SK-N-MC (cell line): ENCODE results near the gene PTPN22.

Experiments used
- DNase-seq: peaks from one replicate; pipeline ENCODE4 v3.0.0-alpha.2; 2011; ENCODE audit warnings: low read depth, low spot score
- H3K27ac ChIP-seq: fragments of 200-600 bp; sonication (generic); 2 replicates; pipeline ENCODE4 v1.5.1; 2016; ENCODE audit warnings: mixed run types
- H3K36me3 ChIP-seq: fragments of 200-600 bp; sonication (generic); 2 replicates; pipeline ENCODE4 v1.6.1; 2017; ENCODE audit warnings: antibody characterized with exemption, low read length, mixed read lengths; ENCODE audit not compliant: insufficient read depth
- H3K4me3 ChIP-seq: fragments of 200-600 bp; sonication (generic); 2 replicates; pipeline ENCODE4 v1.5.1; 2016
- H3K9ac ChIP-seq: fragments of 200-600 bp; sonication (generic); 2 replicates; pipeline ENCODE4 v1.8.0; 2017; ENCODE audit warnings: mixed run types, mixed read lengths; ENCODE audit not compliant: insufficient read length
- H3K9me3 ChIP-seq: fragments of 200-600 bp; sonication (generic); 2 replicates; pipeline ENCODE4 v1.6.1; 2017; ENCODE audit warnings: low read depth, mild to moderate bottlenecking, antibody characterized with exemption, low read length, moderate library complexity, mixed read lengths
- EZH2 ChIP-seq: fragments of 200-600 bp; sonication (generic); IDR thresholded peaks from one replicate; pipeline ENCODE4 v1.6.1; 2017; ENCODE audit warnings: antibody characterized with exemption
- FOXP2 ChIP-seq: optimal IDR thresholded peaks from 2 replicates; pipeline ENCODE3; 2011; ENCODE audit warnings: mild to moderate bottlenecking, moderate library complexity; ENCODE audit not compliant: insufficient read depth; ENCODE audit errors: extremely low read length, control extremely low read depth
- POLR2AphosphoS5 ChIP-seq: IDR thresholded peaks from 2 replicates; pipeline ENCODE4 v1.6.1; 2012; ENCODE audit warnings: mild to moderate bottlenecking, low read depth, low read length, borderline replicate concordance

PTPN22 gene

DNA sequence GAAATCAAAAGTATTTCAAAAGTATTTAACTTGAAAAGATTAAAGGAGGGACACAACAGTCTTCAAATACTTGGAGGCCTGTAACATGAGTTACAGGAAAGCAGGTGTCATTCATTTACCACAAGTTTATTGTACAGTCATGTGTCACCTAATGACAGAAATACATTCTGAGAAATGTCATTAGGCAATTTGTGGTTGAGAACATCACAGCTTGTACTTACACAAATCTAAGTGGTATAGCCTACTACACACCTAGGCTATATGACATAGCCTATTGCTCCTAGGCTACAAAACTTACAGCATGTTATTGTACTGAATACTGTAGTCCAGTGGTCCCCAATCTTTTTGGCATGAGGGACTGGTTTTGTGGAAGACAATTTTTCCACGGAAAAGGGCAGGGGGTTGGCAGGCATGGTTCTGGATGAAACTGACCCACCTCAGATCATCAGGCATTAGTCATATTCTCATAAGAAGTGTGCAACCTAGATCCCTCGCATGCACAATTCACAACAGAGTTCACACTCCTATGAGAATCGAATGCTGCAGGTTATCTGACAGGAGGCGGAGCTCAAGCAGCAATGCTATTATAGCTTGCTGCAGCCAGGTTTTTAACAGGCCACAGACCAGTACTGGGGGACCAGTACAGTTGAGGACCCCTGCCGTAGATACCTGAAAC lies 87.3 kb downstream of the PTPN22 start:
- H3K36me3 ChIP-seq: peaks cover 1% of the 10 kb centered on the region
- no peak overlapping the region for H3K9ac ChIP-seq
- peak overlapping the region; percentile 83 for H3K27ac ChIP-seq
- H3K4me3 ChIP-seq: no peak overlapping the region
- TF ChIP-seq POLR2AphosphoS5 (no peak), FOXP2 (no peak), EZH2 (no peak)
- H3K9me3 ChIP-seq: no peaks in the 10 kb centered on the region
- DNase-seq: no peak

DNA sequence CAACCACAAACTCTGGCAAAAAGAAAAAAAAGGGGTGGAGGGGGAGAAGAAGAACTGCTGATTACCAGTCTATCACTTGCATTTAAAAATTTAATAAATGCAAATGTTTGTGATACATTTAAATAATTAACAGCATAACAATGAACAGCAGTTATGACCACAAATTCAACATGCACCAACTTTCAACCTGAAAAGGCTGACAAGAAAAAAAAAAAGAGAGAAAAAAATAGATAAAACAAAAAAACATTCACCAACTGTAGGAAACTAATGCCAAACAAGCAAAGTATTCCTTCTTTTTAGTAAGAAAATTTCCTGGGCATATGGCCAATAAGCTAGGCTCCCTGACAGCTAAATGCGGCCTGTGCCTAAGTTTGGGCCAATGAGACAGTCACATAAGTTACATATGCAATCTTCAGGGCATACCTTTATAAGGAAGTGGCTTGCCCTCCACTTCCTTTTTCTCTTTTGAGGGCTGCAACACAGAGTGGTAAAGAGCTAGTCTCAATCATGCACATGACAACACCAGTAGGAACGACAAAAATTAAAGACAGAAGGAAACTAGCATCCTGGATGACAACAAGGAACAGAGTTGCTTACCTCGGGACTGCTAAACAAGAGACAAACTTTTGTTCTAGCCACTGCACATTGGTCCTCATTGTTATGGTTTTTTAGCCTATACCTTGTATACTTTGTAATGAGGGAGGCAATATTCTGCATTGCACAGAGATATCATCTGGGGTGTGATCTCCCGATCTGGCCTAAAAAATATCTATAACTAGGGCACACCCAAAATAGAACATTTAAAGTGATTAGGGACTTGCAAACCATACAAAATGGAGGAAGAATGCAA lies 88.0 kb downstream of the PTPN22 start:
- peak; percentile 63 for DNase-seq
- TF ChIP-seq EZH2: no peak
- peak; percentile 45 for TF ChIP-seq FOXP2
- peaks cover 7% of the 10 kb centered on the region for H3K36me3 ChIP-seq
- peak overlapping the region; percentile 83 for H3K27ac ChIP-seq
- H3K4me3 ChIP-seq: peak overlapping the region; percentile 21; the same call in 1 of the 2 replicates
- H3K9ac ChIP-seq: no peak overlapping the region
- no peaks in the 10 kb centered on the region for H3K9me3 ChIP-seq

DNA sequence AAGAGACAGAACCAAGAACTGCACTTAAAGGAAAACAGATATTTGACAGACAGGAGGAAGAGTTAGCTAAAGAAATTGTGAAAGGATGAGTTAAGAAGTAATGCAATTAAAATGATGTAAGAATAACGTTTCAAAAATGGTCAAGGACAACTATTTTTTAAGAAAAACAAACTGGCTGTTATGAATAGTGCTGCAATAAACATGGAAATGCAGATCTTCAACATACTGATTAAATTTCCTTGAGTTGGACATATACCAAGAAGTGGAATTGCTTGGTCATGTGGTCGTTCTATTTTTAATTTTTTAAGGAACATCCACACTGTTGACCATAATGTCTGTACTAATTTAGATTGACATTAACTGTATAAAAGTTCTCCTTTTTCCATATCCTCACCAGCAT lies 89.1 kb downstream of the PTPN22 start:
- H3K36me3 ChIP-seq: peaks cover 11% of the 10 kb centered on the region
- peak overlapping the region; percentile 83 for H3K27ac ChIP-seq
- TF ChIP-seq POLR2AphosphoS5 (no peak), FOXP2 (no peak), EZH2 (no peak)
- no peak overlapping the region for H3K9ac ChIP-seq
- H3K9me3 ChIP-seq: no peaks in the 10 kb centered on the region
- H3K4me3 ChIP-seq: no peak overlapping the region
- DNase-seq: no peak

DNA sequence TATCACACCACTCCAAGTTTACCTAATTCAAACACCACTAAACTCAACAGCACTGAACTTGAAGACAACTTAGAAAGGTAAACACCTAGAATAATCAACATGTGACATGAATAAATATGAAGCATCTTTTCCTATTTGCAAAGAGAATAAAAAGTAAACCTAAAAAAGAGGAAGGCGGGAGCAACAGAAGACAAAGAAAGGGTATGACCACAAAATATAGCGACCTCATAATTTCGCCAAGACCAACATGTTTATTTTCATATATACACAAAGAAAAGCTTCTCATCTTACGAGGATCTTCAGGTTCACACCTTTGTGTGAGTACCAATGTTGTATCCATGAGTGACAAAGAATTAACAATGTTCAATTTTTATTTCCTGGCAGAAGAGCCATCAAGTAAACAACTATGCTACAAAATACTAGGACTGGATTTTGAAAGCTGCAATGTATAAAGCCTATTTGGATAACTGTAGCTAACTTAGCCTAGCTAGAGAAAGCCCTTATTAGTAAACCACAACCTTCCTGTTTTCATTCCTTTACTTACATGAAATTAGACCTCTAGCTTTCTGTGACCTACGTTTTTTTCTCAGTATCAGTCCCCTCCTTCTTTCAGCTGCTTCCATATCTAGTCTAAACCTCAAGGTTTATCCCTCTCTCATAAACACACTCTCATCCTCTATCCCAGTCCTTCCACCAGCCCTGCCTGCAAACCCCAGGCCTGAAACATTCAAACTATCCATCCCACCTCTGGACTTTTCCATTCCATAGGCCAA lies 91.0 kb downstream of the PTPN22 start:
- H3K27ac ChIP-seq: no peak overlapping the region
- no peak overlapping the region for H3K4me3 ChIP-seq

DNA sequence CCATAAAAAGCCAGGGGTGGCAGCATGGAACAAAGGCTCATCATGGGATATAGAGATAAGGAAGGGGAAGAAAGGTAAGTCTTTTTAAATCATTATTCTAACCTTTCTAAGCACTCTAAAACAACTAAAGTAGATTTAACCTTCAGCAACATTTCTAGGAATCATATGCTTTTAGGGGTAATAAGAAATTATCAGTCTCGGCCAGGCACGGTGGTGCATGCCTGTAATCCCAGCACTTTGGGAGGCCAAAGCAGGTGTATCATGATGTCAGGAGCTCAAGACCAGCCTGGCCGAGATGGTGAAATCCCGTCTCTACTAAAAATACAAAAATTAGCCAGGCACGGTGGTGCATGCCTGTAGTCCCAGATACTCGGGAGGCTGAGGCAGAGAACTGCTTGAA lies 92.0 kb downstream of the PTPN22 start:
- TF ChIP-seq FOXP2 (no peak), EZH2 (no peak), POLR2AphosphoS5 (no peak)
- Histone ChIP-seq H3K4me3 (no peak overlapping the region), H3K9me3 (no peaks in the 10 kb centered on the region), H3K36me3 (peaks cover 27% of the 10 kb centered on the region), H3K9ac (no peak overlapping the region), H3K27ac (no peak overlapping the region)
- no peak for DNase-seq

More for the DNA sequence above, 91.0 kb downstream of the PTPN22 start:
- no peak for TF ChIP-seq EZH2
- no peak for TF ChIP-seq FOXP2
- TF ChIP-seq POLR2AphosphoS5: no peak
- no peaks in the 10 kb centered on the region for H3K9me3 ChIP-seq
- peaks cover 27% of the 10 kb centered on the region for H3K36me3 ChIP-seq
- DNase-seq: no peak
- H3K9ac ChIP-seq: no peak overlapping the region

DNA sequence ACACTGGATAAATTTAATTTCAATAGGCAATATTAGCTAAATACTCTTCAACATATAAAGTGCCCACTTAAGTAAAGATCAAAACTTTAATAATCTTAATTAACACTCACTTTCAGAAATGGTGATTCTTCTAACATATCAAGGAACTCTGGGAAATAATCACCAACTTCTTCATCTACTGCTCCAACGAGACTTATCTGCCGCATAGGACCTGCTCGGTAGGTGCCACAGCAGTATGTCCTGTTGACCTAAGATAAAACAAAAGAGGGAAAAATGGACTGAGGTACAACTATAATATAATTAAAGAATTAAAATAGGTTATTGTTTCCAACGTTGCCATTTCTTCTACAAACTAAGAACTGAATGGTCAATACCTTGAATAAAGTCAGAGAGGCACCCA lies 94.0 kb downstream of the PTPN22 start:
- Histone ChIP-seq H3K4me3 (no peak overlapping the region), H3K9me3 (no peaks in the 10 kb centered on the region), H3K36me3 (peaks cover 31% of the 10 kb centered on the region), H3K27ac (no peak overlapping the region; the same call in 1 of the 2 replicates), H3K9ac (no peak overlapping the region)
- TF ChIP-seq FOXP2 (no peak), POLR2AphosphoS5 (no peak), EZH2 (no peak)
- DNase-seq: no peak

DNA sequence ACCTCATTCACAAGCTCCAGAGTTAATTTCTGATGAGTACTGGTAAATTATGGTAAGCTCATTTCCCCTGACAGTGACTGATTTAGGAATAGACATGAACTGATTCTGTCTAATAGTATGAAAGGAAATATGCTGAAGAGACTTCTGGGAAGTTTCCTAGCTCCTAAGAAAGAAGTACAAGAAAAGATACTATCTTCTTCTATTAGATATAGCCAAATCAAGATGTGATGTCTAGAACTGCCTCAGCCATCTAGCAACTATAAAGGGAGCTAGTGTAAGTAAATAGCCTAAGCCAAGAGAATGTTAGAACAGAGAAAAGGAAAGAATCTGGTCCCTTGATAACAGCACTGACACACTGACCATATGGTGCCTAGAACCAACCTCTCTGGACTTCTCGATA lies 101.5 kb downstream of the PTPN22 start:
- H3K9me3 ChIP-seq: no peaks in the 10 kb centered on the region
- DNase-seq: no peak
- no peak overlapping the region for H3K27ac ChIP-seq
- no peak overlapping the region for H3K9ac ChIP-seq
- peaks cover 30% of the 10 kb centered on the region for H3K36me3 ChIP-seq
- no peak for TF ChIP-seq EZH2
- H3K4me3 ChIP-seq: no peak overlapping the region

DNA sequence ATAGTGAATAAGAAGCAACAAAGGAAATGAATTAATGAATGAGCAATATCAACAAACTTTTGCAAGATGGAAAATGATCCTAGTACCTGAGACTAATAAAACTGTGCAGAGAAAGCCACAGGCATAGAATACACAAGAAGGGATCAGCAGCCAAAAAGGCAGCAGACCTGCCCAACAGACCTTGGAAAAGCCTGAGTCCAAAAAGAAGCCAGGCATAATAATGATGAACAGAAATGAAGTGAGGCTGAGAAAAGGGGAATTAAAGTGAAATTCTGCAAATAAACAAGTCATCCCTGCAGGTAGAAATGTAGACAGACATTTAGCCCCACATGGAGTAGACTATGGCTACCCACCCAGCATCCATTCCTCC lies 101.9 kb downstream of the PTPN22 start:
- Histone ChIP-seq H3K9me3 (no peaks in the 10 kb centered on the region), H3K27ac (no peak overlapping the region), H3K4me3 (no peak overlapping the region), H3K9ac (no peak overlapping the region), H3K36me3 (peaks cover 33% of the 10 kb centered on the region)
- TF ChIP-seq POLR2AphosphoS5 (no peak), FOXP2 (no peak), EZH2 (no peak)
- no peak for DNase-seq
